HEK293 (cell line): ENCODE measurements around the gene CRK.

Experiments used
- CTCF ChIA-PET: fragments of 350-600 bp; formaldehyde crosslinking; extraction: SDS; loops from one replicate; lab custom pipeline; 2021; ENCODE audit warnings: antibody characterized with exemption; lab: Yijun Ruan, JAX
- POLR2A ChIA-PET: fragments of 300-600 bp; formaldehyde crosslinking; extraction: SDS; loops from one replicate; lab custom pipeline; 2020; ENCODE audit warnings: antibody characterized with exemption, inconsistent platforms; lab: Yijun Ruan, JAX
- H3K27ac ChIP-seq: fragments of 200-500 bp; sonication (Bioruptor generic); 2 replicates; pipeline ENCODE4 v1.5.1; 2014; ENCODE audit warnings: low read depth, low read length, control low read depth, inconsistent platforms; ENCODE audit errors: extremely low read depth
- H3K36me3 ChIP-seq, 2 experiments: fragments of 200-500 bp in 1 of 2; sonication (Bioruptor generic) in 1 of 2; 1 replicate in 1 of 2; 2 replicates in 1 of 2; pipeline ENCODE4 v1.5.1; 2014 to 2017; ENCODE audit warnings: inconsistent platforms in 2 of 2, low read length in 2 of 2; ENCODE audit not compliant: control insufficient read depth in 2 of 2, insufficient read depth in 1 of 2
- H3K4me1 ChIP-seq: fragments of 200-500 bp; sonication (Bioruptor generic); 2 replicates; pipeline ENCODE4 v1.5.1; 2014; ENCODE audit warnings: mild to moderate bottlenecking, low read length, inconsistent platforms; ENCODE audit not compliant: control insufficient read depth, insufficient read depth
- H3K4me3 ChIP-seq: 2 replicates; pipeline ENCODE4 v1.5.1; 2011; ENCODE audit warnings: low read depth, mild to moderate bottlenecking, control low read depth, low read length, moderate library complexity
- H3K9me3 ChIP-seq: fragments of 200-500 bp; sonication (Bioruptor generic); 2 replicates; pipeline ENCODE4 v1.5.1; 2014; ENCODE audit warnings: low read depth, low read length, inconsistent platforms; ENCODE audit not compliant: control insufficient read depth, insufficient read depth
- IKZF3 ChIP-seq: fragments of 450-650 bp; IDR thresholded peaks from 2 replicates; pipeline ENCODE4 v1.5.0; 2018; ENCODE audit warnings: missing biosample characterization, mild to moderate bottlenecking, missing genetic modification characterization, moderate library complexity
- OSR2 ChIP-seq: fragments of 450-650 bp; formaldehyde crosslinking; IDR thresholded peaks from 2 replicates; pipeline ENCODE4 v1.5.1; 2016; ENCODE audit warnings: missing biosample characterization, missing genetic modification characterization
- OVOL3 ChIP-seq: fragments of 450-650 bp; formaldehyde crosslinking; IDR thresholded peaks from 2 replicates; pipeline ENCODE4 v1.5.1; 2016; ENCODE audit warnings: missing biosample characterization, missing genetic modification characterization
- SP7 ChIP-seq: fragments of 450-650 bp; formaldehyde crosslinking; IDR thresholded peaks from 2 replicates; pipeline ENCODE4 v1.5.1; 2016; ENCODE audit warnings: missing biosample characterization, missing genetic modification characterization
- TCF7L2 ChIP-seq: IDR thresholded peaks from 2 replicates; pipeline ENCODE4 v1.6.1; 2011; ENCODE audit warnings: low read depth, mild to moderate bottlenecking, inconsistent platforms, low read length, moderate library complexity, borderline replicate concordance
- ZBTB17 ChIP-seq: fragments of 450-650 bp; formaldehyde crosslinking; IDR thresholded peaks from 2 replicates; pipeline ENCODE4 v1.5.1; 2016; ENCODE audit warnings: missing biosample characterization, missing genetic modification characterization
- ZEB2 ChIP-seq: fragments of 450-650 bp; formaldehyde crosslinking; IDR thresholded peaks from 2 replicates; pipeline ENCODE4 v1.5.1; 2016; ENCODE audit warnings: missing biosample characterization, missing genetic modification characterization
- ZNF114 ChIP-seq: fragments of 450-650 bp; formaldehyde crosslinking; IDR thresholded peaks from 2 replicates; pipeline ENCODE4 v1.5.0; 2017; ENCODE audit warnings: missing biosample characterization, missing genetic modification characterization
- ZNF121 ChIP-seq: fragments of 450-650 bp; formaldehyde crosslinking; IDR thresholded peaks from 2 replicates; pipeline ENCODE4 v1.5.1; 2016; ENCODE audit warnings: missing biosample characterization, missing genetic modification characterization
- ZNF169 ChIP-seq: fragments of 450-650 bp; formaldehyde crosslinking; IDR thresholded peaks from 2 replicates; pipeline ENCODE4 v1.5.1; 2016; ENCODE audit warnings: missing biosample characterization, missing genetic modification characterization
- ZNF18 ChIP-seq: fragments of 450-650 bp; formaldehyde crosslinking; IDR thresholded peaks from 2 replicates; pipeline ENCODE4 v1.5.1; 2016; ENCODE audit warnings: missing biosample characterization, missing genetic modification characterization
- ZNF184 ChIP-seq: fragments of 450-650 bp; IDR thresholded peaks from 2 replicates; pipeline ENCODE4 v1.5.1; 2018; ENCODE audit warnings: missing biosample characterization, mild to moderate bottlenecking, missing genetic modification characterization
- ZNF211 ChIP-seq: fragments of 450-650 bp; formaldehyde crosslinking; IDR thresholded peaks from 2 replicates; pipeline ENCODE4 v1.5.1; 2016; ENCODE audit warnings: low read depth, missing biosample characterization, missing genetic modification characterization
- ZNF24 ChIP-seq: fragments of 450-650 bp; formaldehyde crosslinking; IDR thresholded peaks from 2 replicates; pipeline ENCODE4 v1.5.1; 2016; ENCODE audit warnings: missing biosample characterization, missing genetic modification characterization
- ZNF366 ChIP-seq: fragments of 450-650 bp; formaldehyde crosslinking; conservative IDR thresholded peaks from 2 replicates; pipeline ENCODE4 v1.5.1; 2016; ENCODE audit warnings: missing biosample characterization, missing genetic modification characterization
- ZNF391 ChIP-seq: fragments of 450-650 bp; formaldehyde crosslinking; IDR thresholded peaks from 2 replicates; pipeline ENCODE4 v1.5.1; 2016; ENCODE audit warnings: low read depth, missing biosample characterization, missing genetic modification characterization, borderline replicate concordance
- ZNF555 ChIP-seq: fragments of 450-650 bp; formaldehyde crosslinking; conservative IDR thresholded peaks from 2 replicates; pipeline ENCODE4 v1.5.1; 2017; ENCODE audit warnings: missing biosample characterization, mild to moderate bottlenecking, missing genetic modification characterization, inconsistent platforms
- ZNF600 ChIP-seq: fragments of 450-650 bp; formaldehyde crosslinking; IDR thresholded peaks from 2 replicates; pipeline ENCODE4 v1.5.1; 2016; ENCODE audit warnings: missing biosample characterization, missing genetic modification characterization
- ZNF830 ChIP-seq: fragments of 450-650 bp; IDR thresholded peaks from 2 replicates; pipeline ENCODE4 v1.5.0; 2018; ENCODE audit warnings: missing biosample characterization, missing genetic modification characterization, low read depth, mild to moderate bottlenecking, moderate library complexity
- ZSCAN30 ChIP-seq: fragments of 450-650 bp; IDR thresholded peaks from 2 replicates; pipeline ENCODE4 v1.5.1; 2018; ENCODE audit warnings: missing biosample characterization, mild to moderate bottlenecking, missing genetic modification characterization, moderate library complexity
- ZXDB ChIP-seq: fragments of 450-650 bp; formaldehyde crosslinking; IDR thresholded peaks from 2 replicates; pipeline ENCODE4 v1.5.1; 2016; ENCODE audit warnings: missing biosample characterization, missing genetic modification characterization

The CRK gene

GRCh38 chr17:1376061-1376460, 80.0 kb downstream of the CRK start:
- CTCF ChIA-PET = interaction anchor here (0.6 to 2.2 kb wide), 4 partner anchors 10 to 154 kb away, joined by 4 to 29 read pairs (median 6); no protein-coding TSS in a partner anchor
- TF ChIP-seq ZNF366 (tag by site-specific recombination) = peak; percentile 85
- no peak for TF ChIP-seq TCF7L2
- Histone ChIP-seq H3K4me3 (no peak overlapping the region), H3K27ac (peak overlapping the region; percentile 27; the same call in 1 of the 2 replicates), H3K4me1 (peaks cover 71% of the 10 kb centered on the region), H3K9me3 (no peaks in the 10 kb centered on the region), H3K36me3 (peaks cover 25 to 41% of the 10 kb centered on the region in 2 experiments; a peak in 2 of 3 replicates)
- POLR2A ChIA-PET = interaction anchor here (0.7 to 1.7 kb wide), 2 partner anchors 20 to 44 kb away, joined by 3 to 4 read pairs; no protein-coding TSS in a partner anchor

GRCh38 chr17:1375615-1376014, 80.4 kb downstream of the CRK start:
- Histone ChIP-seq H3K36me3 (peaks cover 27 to 41% of the 10 kb centered on the region in 2 experiments; a peak in 2 of 3 replicates), H3K4me3 (no peak overlapping the region), H3K27ac (peak overlapping the region; percentile 27; the same call in 1 of the 2 replicates), H3K9me3 (no peaks in the 10 kb centered on the region), H3K4me1 (peaks cover 67% of the 10 kb centered on the region)
- CTCF ChIA-PET = interaction anchor here (0.7 to 2.2 kb wide), 3 partner anchors 10 to 15 kb away, joined by 4 to 29 read pairs (median 13); no protein-coding TSS in a partner anchor
- no peak for TF ChIP-seq ZNF169
- TF ChIP-seq SP7 (tag by site-specific recombination) = no peak
- TF ChIP-seq ZSCAN30 (tag by site-specific recombination) = no peak
- TF ChIP-seq OVOL3 (tag by site-specific recombination) = no peak
- POLR2A ChIA-PET = no interaction called here

GRCh38 chr17:1374431-1375177, 81.4 kb downstream of the CRK start:
- Histone ChIP-seq H3K36me3 (peaks cover 26 to 41% of the 10 kb centered on the region in 2 experiments; a peak in 2 of 3 replicates), H3K27ac (no peak overlapping the region), H3K4me3 (no peak overlapping the region), H3K4me1 (peaks cover 57% of the 10 kb centered on the region), H3K9me3 (no peaks in the 10 kb centered on the region)
- POLR2A ChIA-PET = no interaction called here
- TF ChIP-seq ZNF121 (peak; percentile 98), ZNF830 (tag by site-specific recombination) (no peak), ZNF184 (tag by site-specific recombination) (no peak), ZNF114 (tag by site-specific recombination) (no peak), ZNF18 (peak; percentile 47; the same call in 1 of the 2 replicates), ZNF555 (tag by site-specific recombination) (no peak)
- CTCF ChIA-PET = interaction anchor here (0.7 to 2.0 kb wide), 2 partner anchors 9 to 17 kb away, joined by 4 to 13 read pairs; no protein-coding TSS in a partner anchor

- Histone ChIP-seq H3K4me1 (peaks cover 58% of the 10 kb centered on the region), H3K36me3 (peaks cover 20 to 41% of the 10 kb centered on the region in 2 experiments; a peak in 2 of 3 replicates), H3K4me3 (no peak overlapping the region), H3K27ac (no peak overlapping the region), H3K9me3 (no peaks in the 10 kb centered on the region)
- ChIA-PET CTCF (interaction anchor here (2.0 kb wide), 1 partner anchor 8 kb away, joined by 13 read pairs; no protein-coding TSS in a partner anchor), POLR2A (no interaction called here)
- TF ChIP-seq ZXDB (no peak), ZNF211 (tag by site-specific recombination) (no peak), IKZF3 (peak; percentile 61), ZNF391 (tag by site-specific recombination) (peak; percentile 24; the same call in 1 of the 2 replicates), ZNF24 (peak; percentile 90), ZBTB17 (peak; percentile 39; the same call in 1 of the 2 replicates), OSR2 (peak; percentile 64), ZEB2 (peak; percentile 63; the same call in 1 of the 2 replicates), ZNF600 (tag by site-specific recombination) (peak; percentile 72)
Observed at GRCh38 chr17:1373707-1374237, 82.3 kb downstream of the CRK start.
